HG02571 (cell line): ENCODE data around the gene SETDB2.

Experiments used
- ATAC-seq: cut with Tn5 transposase; IDR thresholded peaks from one replicate; pipeline ENCODE4 v1.9.1; 2021; ENCODE audit warnings: mild to moderate bottlenecking, moderate library complexity; ENCODE audit not compliant: unreplicated experiment

Gene SETDB2

GRCh38 chr13:49532593-49532992, 88.5 kb downstream of the SETDB2 start:
- ATAC-seq = no peak

GRCh38 chr13:49533011-49533410, 88.9 kb downstream of the SETDB2 start:
- ATAC-seq = no peak

- no peak for ATAC-seq
These were observed 89.7 kb downstream of the SETDB2 start for GRCh38 chr13:49533591-49534269.

- no peak for ATAC-seq
These were observed 92.2 kb downstream of the SETDB2 start for GRCh38 chr13:49536144-49536873.

GRCh38 chr13:49538404-49538803, 94.3 kb downstream of the SETDB2 start:
- ATAC-seq = no peak

GRCh38 chr13:49539313-49539712, 95.2 kb downstream of the SETDB2 start:
- no peak for ATAC-seq

- ATAC-seq = no peak
These were observed 95.7 kb downstream of the SETDB2 start for GRCh38 chr13:49539746-49540145.

- no peak for ATAC-seq
These were observed 96.5 kb downstream of the SETDB2 start for GRCh38 chr13:49540552-49540951.

GRCh38 chr13:49543656-49544055, 99.6 kb downstream of the SETDB2 start:
- ATAC-seq = no peak
